ENCODE data around the gene TACC2. TPM values are rescaled to one million over a fixed set of nuclear protein-coding genes. Genes with fewer than 3 reads are reported as not detected.

The TACC2 gene
- total RNA-seq, 2 experiments from 2014 or later, result not detected

GRCh38 chr10:122302315-122302714, 313.4 kb downstream of the TACC2 start:
- peaks cover 22% of the 10 kb centered on the region for H3K4me1 ChIP-seq (ENCODE audit: insufficient read depth, low read length)
- no peak overlapping the region for H3K4me3 ChIP-seq (ENCODE audit: low read length)
- H3K27ac ChIP-seq (ENCODE audit: low read depth in 1 of 2, low read length in 2 of 2), result no peak overlapping the region
- H3K27me3 ChIP-seq (ENCODE audit: control insufficient read depth in 1 of 2, insufficient read depth in 2 of 2, low read length in 2 of 2), result peaks cover 0 to 2% of the 10 kb centered on the region in 2 experiments
- no peak for TF ChIP-seq CTCF (IDR thresholded peaks at IDR 0.05)
- peaks cover 6% of the 10 kb centered on the region for H3K4me1 Mint-ChIP-seq (ENCODE audit: low read depth)
- ATAC-seq (ENCODE audit: poor library complexity), result no peak
- CTCF ChIA-PET, result interaction anchor here (0.5 to 1.4 kb wide), 2 partner anchors 121 to 263 kb away, joined by 3 read pairs; no protein-coding TSS in a partner anchor
- H3K27me3 Mint-ChIP-seq, result peaks cover 6% of the 10 kb centered on the region
- H3K36me3 Mint-ChIP-seq (ENCODE audit: low read depth), result no peaks in the 10 kb centered on the region
- H3K4me3 Mint-ChIP-seq, result no peak overlapping the region
- no peak for DNase-seq
- H3K9me3 Mint-ChIP-seq, result peaks cover 4% of the 10 kb centered on the region
- H3K27ac Mint-ChIP-seq, result no peak overlapping the region
- H3K9me3 ChIP-seq (ENCODE audit: control insufficient read depth in 1 of 2, insufficient read depth in 1 of 2, low read length in 2 of 2), result no peaks in the 10 kb centered on the region
- no peaks in the 10 kb centered on the region for H3K36me3 ChIP-seq (ENCODE audit: insufficient read depth, low read length)
- POLR2A ChIA-PET, result no interaction called here
- intact Hi-C loops (cut with DNase I, micrococcal nuclease), result no loop called here

- H3K36me3 ChIP-seq (ENCODE audit: insufficient read depth, low read length), result no peaks in the 10 kb centered on the region
- Mint-ChIP-seq H3K27me3 (peaks cover 5% of the 10 kb centered on the region), H3K36me3 (ENCODE audit: low read depth) (no peaks in the 10 kb centered on the region), H3K4me3 (no peak overlapping the region), H3K4me1 (ENCODE audit: low read depth) (peaks cover 6% of the 10 kb centered on the region), H3K9me3 (peaks cover 4% of the 10 kb centered on the region), H3K27ac (no peak overlapping the region)
- ATAC-seq (ENCODE audit: poor library complexity) (no peak), DNase-seq (no peak)
- H3K9me3 ChIP-seq (ENCODE audit: control insufficient read depth in 1 of 2, insufficient read depth in 1 of 2, low read length in 2 of 2), result no peaks in the 10 kb centered on the region
- H3K4me1 ChIP-seq (ENCODE audit: insufficient read depth, low read length), result peaks cover 22% of the 10 kb centered on the region
- TF ChIP-seq CTCF (IDR thresholded peaks at IDR 0.05), result no peak
- intact Hi-C loops (cut with DNase I, micrococcal nuclease), result no loop called here
- no peak overlapping the region for H3K4me3 ChIP-seq (ENCODE audit: low read length)
- no peak overlapping the region for H3K27ac ChIP-seq (ENCODE audit: low read depth in 1 of 2, low read length in 2 of 2)
- H3K27me3 ChIP-seq (ENCODE audit: control insufficient read depth in 1 of 2, insufficient read depth in 2 of 2, low read length in 2 of 2), result peaks cover 0 to 2% of the 10 kb centered on the region in 2 experiments
- POLR2A ChIA-PET, result no interaction called here
- CTCF ChIA-PET, result no interaction called here
Measured at GRCh38 chr10:122303271-122304053, 314.5 kb downstream of the TACC2 start.

Other genes starting within 250 kb of the TACC2 start
- gene ATE1, start 61.1 kb upstream of the TACC2 start, total RNA-seq, result 10 to 100 TPM; 18.5 to 20.9 TPM
- gene NSMCE4A, start 13.9 kb upstream of the TACC2 start, total RNA-seq, result 10 to 100 TPM; 34.2 to 36.5 TPM